Medulla oblongata (tissue), 1 donor: ENCODE measurements around the gene ANTXRL.
"Not testable (repeated sequence)": the region's sequence is repeated elsewhere in the genome, so short reads cannot be mapped to it uniquely, and the experiment has no call there.

Source experiments
- DNase-seq: peaks from one replicate; pipeline ENCODE4 v3.0.0-alpha.2; 2015; ENCODE audit errors: extremely low spot score

The ANTXRL gene

GRCh38 chr10:46294641-46295220 lies 7.9 kb downstream of the ANTXRL start:
- no peak for DNase-seq

DNA sequence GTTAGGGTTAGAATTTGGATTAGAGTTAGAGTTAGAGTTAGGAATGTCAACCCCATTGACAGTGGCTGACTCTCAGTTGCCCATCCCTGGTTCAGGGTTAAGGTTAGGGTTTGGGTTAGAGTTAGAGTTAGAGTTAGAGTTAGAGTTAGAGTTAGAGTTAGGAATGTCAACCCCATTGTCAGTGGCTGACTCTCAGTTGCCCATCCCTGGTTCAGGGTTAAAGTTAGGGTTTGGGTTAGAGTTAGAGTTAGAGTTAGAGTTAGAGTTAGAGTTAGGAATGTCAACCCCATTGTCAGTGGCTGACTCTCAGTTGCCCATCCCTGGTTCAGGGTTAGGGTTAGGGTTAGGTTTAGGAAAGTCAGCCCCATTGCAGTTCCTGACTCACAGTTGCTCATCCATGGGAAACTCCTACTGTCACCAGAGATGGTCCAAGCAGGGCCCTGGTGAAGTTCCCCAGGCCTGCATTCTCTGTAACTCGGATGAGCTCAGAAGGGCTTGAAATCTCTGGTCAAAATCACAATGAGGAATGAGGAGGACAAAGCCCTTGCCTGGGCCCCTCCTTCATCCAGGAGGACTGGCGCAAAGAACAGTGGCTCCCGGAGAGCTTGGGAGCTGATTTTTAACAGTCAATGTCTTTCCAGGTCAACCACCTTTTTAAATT lies 8.7 kb downstream of the ANTXRL start:
- DNase-seq = not testable (repeated sequence)

- DNase-seq = not testable (repeated sequence)
Observed at GRCh38 chr10:46296086-46296485, 9.3 kb downstream of the ANTXRL start.

DNA sequence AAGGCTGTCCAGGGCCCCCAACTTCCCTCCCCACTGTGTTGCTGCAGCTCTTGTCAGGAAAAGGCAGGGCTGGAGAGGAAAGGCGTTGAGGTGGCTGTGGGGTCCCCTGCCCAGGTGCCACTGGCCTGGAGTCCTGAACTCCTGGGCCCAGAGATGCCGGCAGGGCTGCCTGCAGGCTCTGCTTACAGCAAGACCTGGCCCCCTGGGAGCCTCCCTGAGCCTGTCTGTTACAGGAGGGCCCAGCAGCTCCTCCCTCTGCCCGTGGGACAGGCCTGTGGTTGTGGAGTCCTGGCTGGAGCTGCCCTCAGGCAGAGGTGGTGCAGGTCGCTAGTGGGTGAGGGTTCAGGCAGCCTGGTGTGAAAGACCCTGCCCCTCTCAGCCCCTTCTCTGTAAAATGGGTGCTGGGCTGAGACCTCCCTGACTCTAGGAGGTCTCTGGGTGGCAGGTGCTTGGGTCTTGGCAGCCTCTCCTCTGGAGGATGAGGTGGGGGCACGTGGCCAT lies 9.9 kb downstream of the ANTXRL start:
- DNase-seq = no peak

- no peak for DNase-seq
Observed at GRCh38 chr10:46297406-46298204, 10.8 kb downstream of the ANTXRL start.

- no peak for DNase-seq
Observed at GRCh38 chr10:46298477-46299285, 11.9 kb downstream of the ANTXRL start.

GRCh38 chr10:46299286-46299535 lies 12.4 kb downstream of the ANTXRL start:
- DNase-seq = no peak

- peak; percentile 33 for DNase-seq
Observed at GRCh38 chr10:46299536-46300369, 13.0 kb downstream of the ANTXRL start.

DNA sequence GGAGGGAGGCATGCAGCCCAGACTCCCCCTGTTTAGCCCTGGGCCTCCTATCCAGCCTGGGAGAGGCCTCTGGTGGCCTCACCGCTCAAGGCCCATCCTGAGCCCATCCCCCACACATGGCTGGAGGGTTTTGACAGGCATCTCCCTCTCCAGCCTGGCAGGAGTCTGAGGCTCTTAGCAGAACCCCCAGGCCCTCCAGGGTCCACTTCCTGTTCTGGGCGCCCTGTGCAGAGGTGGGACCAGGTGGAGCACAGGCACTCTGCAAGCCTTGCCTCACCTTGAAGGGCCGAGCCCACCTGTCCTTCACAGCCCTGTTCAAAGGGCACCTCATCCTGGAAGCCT lies 13.5 kb downstream of the ANTXRL start:
- DNase-seq = not testable (repeated sequence)

DNA sequence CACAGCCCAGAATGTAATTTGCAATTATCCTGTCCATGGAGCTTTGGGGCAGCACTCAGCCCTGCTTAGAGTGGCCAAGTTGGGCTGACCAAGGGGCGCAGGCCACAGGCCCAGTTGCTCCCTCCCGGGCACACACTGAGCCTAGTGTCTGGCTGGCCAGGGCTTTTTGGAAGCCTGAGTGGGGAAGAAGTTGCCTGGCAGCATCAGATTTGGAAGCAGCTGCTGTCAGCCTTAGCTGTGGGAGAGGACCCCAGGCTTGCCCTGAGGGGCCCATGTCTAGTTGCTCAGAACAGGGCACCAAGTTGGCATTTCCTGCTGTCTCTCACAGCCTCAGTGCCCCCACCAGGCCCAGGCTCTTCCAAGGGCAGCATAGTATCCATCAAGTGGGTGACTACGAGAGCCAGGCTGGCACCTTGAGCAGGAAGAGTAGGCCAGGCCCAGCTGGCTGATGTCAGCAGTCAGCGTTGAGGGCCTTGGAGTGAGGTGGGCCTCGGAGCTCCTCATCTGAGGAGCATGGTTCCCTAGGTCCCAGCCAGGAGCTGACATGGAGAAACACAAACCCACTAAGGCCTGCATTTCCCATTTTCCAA lies 14.4 kb downstream of the ANTXRL start:
- DNase-seq = peak; percentile 57

DNA sequence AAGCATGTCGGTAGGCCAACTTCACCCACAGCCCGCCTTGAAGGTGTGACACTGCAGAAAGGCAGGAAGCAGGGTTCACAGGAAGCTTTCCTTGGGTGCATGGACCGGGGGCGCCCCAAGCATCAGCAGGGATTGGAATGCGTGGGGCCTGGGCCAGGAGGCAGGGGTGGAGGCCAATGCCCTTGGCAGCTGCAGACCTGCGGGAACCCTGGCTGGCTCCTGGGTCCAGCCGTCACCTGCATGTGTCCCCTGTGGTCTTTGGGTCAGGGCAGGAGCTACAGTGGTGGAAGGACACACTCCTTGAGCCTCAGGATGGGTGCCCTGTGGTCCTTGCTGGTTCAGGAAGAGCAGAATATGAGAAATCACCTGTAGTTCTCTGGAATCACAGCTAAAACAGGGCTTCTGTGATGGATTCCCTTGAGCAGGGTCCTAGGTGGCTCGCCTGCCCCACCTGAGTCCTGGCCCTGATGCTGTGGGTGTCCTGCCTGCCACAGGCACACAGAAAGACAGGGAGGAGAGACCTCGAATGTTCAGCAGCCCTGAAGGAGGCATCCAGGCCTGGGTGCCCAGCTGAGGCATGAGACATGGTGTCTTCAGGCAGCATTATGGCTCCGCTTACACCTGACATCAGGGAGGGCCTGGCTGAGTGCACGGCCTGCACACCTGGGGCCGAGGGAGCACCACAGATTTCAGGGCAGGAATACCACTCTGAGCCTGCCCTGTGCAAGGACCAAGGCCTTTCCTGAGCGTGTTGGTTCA lies 15.1 kb downstream of the ANTXRL start:
- no peak for DNase-seq

GRCh38 chr10:46302765-46303352 lies 16.1 kb downstream of the ANTXRL start:
- not testable (repeated sequence) for DNase-seq

- DNase-seq = peak; percentile 33
Observed at GRCh38 chr10:46304062-46304461, 17.3 kb downstream of the ANTXRL start.

- DNase-seq = not testable (repeated sequence)
Observed at GRCh38 chr10:46304671-46305070, 17.9 kb downstream of the ANTXRL start.

DNA sequence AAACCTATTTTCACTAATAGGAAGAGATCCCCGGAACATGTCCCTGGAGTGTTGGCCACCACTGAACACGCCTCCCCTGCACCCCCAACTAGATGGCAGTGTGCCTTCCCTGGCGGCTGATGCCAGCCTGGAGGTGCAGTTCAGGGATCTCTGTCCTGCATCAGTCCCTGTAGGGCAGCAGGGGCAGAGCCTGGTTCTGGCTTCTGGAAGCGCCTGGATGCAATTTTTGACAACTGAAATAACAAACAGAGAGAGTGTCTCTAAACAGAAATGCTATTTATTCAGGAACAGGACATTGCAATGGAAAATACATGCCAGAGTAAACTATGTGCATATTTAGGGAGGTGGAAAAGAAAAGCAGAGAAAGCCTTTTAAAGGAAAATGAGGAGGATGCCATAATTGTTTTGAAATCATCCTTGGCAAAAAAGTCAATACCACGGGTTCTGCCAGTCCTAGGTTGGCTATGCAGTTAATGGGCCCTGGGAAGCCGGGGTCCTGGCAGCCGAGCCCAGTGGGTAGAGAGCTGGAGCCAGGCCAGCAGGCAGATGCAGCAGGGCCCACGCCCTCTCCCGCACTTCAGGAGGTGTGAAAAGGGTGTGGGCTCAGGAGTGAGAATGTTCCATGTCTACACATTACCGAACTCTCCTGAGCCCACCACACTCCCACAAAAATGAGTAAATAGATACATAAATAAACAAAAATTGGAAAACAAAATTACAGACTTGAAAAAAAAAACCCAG lies 18.5 kb downstream of the ANTXRL start:
- no peak for DNase-seq

DNA sequence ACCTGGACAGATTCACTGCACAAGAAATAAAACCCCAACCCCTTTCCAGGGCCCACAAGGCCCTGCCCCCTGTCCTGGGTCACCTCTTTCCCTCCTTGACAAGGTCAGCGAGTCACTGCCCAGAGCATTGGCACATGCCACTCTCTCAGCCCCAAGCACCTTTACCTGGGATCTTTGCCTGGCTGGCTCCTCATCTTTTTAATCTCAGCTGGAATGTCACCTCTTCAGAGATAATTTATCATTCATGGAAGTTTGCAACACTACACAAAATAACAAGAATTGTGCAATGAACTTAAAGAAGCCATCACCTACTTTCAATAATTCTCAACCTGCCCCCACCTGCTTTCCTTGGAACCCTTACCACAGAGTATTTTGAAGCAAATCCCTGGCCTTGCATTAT lies 19.2 kb downstream of the ANTXRL start:
- no peak for DNase-seq

DNA sequence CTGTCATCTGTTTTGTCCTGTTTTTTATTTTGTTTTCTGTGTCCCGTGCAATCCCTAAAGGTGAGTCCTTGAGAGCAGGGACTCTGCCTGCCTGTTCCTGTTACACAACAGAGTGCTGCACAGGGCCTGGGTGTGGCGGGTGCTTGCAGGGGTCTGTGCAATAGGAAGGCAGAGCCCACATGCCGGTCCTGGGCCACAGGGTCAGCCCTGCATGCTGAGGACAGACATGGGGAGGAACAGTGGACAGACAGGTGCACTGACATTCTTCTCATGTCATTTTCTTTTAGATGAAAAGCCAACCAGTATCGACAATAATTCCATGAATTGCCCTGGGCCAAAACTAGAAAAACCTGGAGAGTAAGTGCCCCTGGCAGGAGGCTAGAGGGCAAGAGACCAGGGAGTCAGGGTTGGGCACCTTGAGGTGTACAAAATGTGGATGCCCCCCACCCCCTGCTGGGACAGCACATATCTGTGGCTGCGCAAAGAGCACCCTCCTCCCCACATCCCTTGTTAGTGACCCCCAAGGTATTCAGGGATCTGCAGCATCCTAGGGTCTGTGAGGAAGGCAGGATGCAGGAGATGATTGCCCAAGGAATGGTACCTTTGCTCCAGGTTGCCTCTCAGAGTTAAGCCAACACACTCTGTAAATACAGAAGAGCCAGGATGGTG lies 19.9 kb downstream of the ANTXRL start:
- DNase-seq = no peak

DNA sequence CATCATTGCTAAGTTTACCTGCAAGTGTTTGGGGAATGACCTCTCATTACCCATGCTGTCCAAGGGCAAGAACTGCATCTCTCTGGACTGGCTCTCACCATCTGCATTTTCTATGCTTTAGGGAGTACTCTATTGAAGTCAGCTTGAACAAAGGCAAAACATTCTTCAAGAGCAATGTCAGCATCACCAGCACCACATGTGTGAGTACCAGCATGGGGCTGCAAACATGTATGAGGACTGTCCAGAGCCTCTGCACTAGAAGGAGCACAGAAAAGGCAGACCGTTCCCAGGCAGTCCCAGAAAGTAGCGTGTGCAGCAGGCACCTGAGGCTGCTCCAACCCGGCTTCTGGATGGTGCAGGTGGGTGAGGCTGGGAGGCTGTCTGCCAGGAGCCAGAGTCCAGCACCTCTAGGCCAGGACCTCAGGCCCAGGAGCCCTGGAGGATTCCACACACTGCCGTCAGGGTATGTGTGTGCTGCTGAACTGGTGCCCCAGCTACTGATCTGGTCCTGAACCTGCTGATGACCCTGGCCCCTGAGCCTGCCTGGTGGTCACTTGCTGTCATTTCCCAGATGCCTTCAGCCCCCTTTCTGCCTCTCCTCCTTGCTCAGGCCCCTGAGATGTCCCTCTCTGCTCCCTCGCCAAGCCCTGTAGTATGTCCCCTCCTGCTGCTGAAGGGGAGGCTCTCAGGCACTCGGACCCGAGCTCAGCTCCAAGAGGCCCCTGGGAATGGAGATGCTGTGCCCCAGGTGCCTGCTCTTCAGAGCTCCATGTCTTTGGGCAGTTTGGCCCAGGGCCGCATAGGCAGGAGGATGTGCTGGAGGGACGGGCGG lies 20.7 kb downstream of the ANTXRL start:
- DNase-seq = no peak
